K562 (cell line): Measurements from ENCODE around the gene MKS1. TPM values are rescaled to one million over a fixed set of nuclear protein-coding genes. Genes with fewer than 3 reads are reported as not detected.

Experiments
- ATAC-seq: fragments of 200-7000 bp; cut with Tn5 transposase; 3 replicates; pipeline ENCODE4 v1.9.1; 2020; ENCODE audit warnings: moderate library complexity
- BruUV-seq: library from RNA; stranded (reverse); fragments of 400-500 nt; replicated peaks from 2 replicates; lab custom pipeline; 2021; lab: Mats Ljungman, UMichigan
- CTCF ChIA-PET: fragments of 300-600 bp; formaldehyde crosslinking; extraction: SDS; loops from one replicate; lab custom pipeline; 2021; ENCODE audit warnings: low intra/inter-chr PET ratio; lab: Yijun Ruan, JAX
- POLR2A ChIA-PET: fragments of 300-600, 350-650 bp; sonication (Branson Sonifier 250); formaldehyde crosslinking; extraction: SDS; loops from one replicate; lab custom pipeline; 2021; ENCODE audit warnings: antibody characterized with exemption, inconsistent platforms; lab: Yijun Ruan, JAX
- DNase-seq, 4 experiments: peaks; one replicate each; pipeline versions ENCODE4 v3.0.0 to v3.0.0-alpha.2; 2011 to 2018; ENCODE audit warnings: low spot score in 3 of 4, mixed read lengths in 3 of 4; ENCODE audit errors: extremely low read depth in 1 of 4
- FAIRE-seq: peaks from 2 replicates; lab custom pipeline; 2011; peaks lifted over from hg19 to GRCh38; lab: Jason Lieb, UNC
- H2AFZ ChIP-seq: 2 replicates; pipeline ENCODE4 v1.6.0; 2011; ENCODE audit warnings: low read depth, low read length, control low read depth, inconsistent platforms
- H3K27ac ChIP-seq: fragments of 200-600 bp; 3 replicates; pipeline ENCODE4 v1.8.0; 2011; ENCODE audit warnings: low read depth, mild to moderate bottlenecking, control low read depth, inconsistent platforms, low read length, moderate library complexity, mixed read lengths; ENCODE audit errors: extremely low read depth
- H3K27me3 ChIP-seq, 2 experiments: fragments of 300-600 bp in 1 of 2; 2 replicates in 1 of 2; 3 replicates in 1 of 2; pipeline versions ENCODE4 v1.6.0 to v1.8.0; 2011; ENCODE audit warnings: inconsistent platforms in 2 of 2, low read length in 2 of 2, mild to moderate bottlenecking in 1 of 2, mixed read lengths in 1 of 2, moderate library complexity in 1 of 2; ENCODE audit not compliant: control insufficient read depth in 2 of 2, insufficient read depth in 2 of 2
- H3K36me3 ChIP-seq: fragments of 300-600 bp; 3 replicates; pipeline ENCODE4 v1.8.0; 2011; ENCODE audit warnings: mild to moderate bottlenecking, low read length, inconsistent platforms; ENCODE audit not compliant: control insufficient read depth, insufficient read depth
- H3K4me1 ChIP-seq, 2 experiments: fragments of 200-600 bp in 1 of 2; replicated peaks in 1 of 2; 2 replicates in 1 of 2; 3 replicates in 1 of 2; pipeline versions ENCODE4 v1.5.1 to v1.8.0; 2011; ENCODE audit warnings: inconsistent platforms in 2 of 2, low read length in 2 of 2, mild to moderate bottlenecking in 1 of 2, mixed read lengths in 1 of 2, moderate library complexity in 1 of 2; ENCODE audit not compliant: control insufficient read depth in 2 of 2, insufficient read depth in 2 of 2
- H3K4me2 ChIP-seq: 2 replicates; pipeline ENCODE4 v1.6.1; 2011; ENCODE audit warnings: low read length, control low read depth, inconsistent platforms, mixed read lengths; ENCODE audit not compliant: insufficient read depth
- H3K4me3 ChIP-seq: fragments of 200-600 bp; sonication (generic), shearing (Covaris generic); 2 replicates; pipeline ENCODE4 v1.5.1; 2016; ENCODE audit warnings: control low read depth, inconsistent platforms
- H3K79me2 ChIP-seq: fragments of 200-600 bp; 3 replicates; pipeline ENCODE4 v1.8.0; 2011; ENCODE audit warnings: low read length, inconsistent platforms; ENCODE audit not compliant: control insufficient read depth, insufficient read depth
- H3K9ac ChIP-seq, 2 experiments: 2 replicates each; pipeline versions ENCODE4 v1.6.0 to v1.6.1; 2011; ENCODE audit warnings: low read depth in 2 of 2, low read length in 2 of 2, control low read depth in 1 of 2, inconsistent platforms in 1 of 2, mild to moderate bottlenecking in 1 of 2, mixed read lengths in 1 of 2; ENCODE audit not compliant: insufficient read depth in 1 of 2
- H3K9me1 ChIP-seq: one replicate; pipeline ENCODE4 v1.6.0; 2011; ENCODE audit warnings: inconsistent platforms, mild to moderate bottlenecking, low read length, moderate library complexity; ENCODE audit not compliant: control insufficient read depth, insufficient read depth
- H3K9me3 ChIP-seq: replicated peaks from 2 replicates; pipeline ENCODE4 v1.5.1; 2011; ENCODE audit warnings: low read depth, low read length, inconsistent platforms; ENCODE audit not compliant: control insufficient read depth, insufficient read depth
- H4K20me1 ChIP-seq: replicated peaks from 2 replicates; pipeline ENCODE4 v1.6.1; 2011; ENCODE audit warnings: low read length, inconsistent platforms, mixed read lengths; ENCODE audit not compliant: control insufficient read depth, insufficient read depth
- C11orf30 ChIP-seq: fragments of 450-650 bp; IDR thresholded peaks from 2 replicates; pipeline ENCODE4 v1.6.1; 2016; ENCODE audit warnings: low read depth, mild to moderate bottlenecking
- FOS ChIP-seq: IDR thresholded peaks from 3 replicates; pipeline ENCODE4 v1.6.1; 2011; ENCODE audit not compliant: insufficient read length; ENCODE audit errors: extremely low read depth
- HDAC6 ChIP-seq: IDR thresholded peaks from 2 replicates; pipeline ENCODE4 v1.6.1; 2012; ENCODE audit warnings: low read depth, mild to moderate bottlenecking, control low read depth, inconsistent platforms, low read length, moderate library complexity
- HSF4 ChIP-seq: fragments of 250-450 bp; sonication (Bioruptor Pico); IDR thresholded peaks from 2 replicates; pipeline ENCODE4 v2.1.2; 2022; ENCODE audit warnings: mild to moderate bottlenecking, moderate library complexity, borderline replicate concordance
- NRF1 ChIP-seq, 2 experiments: fragments of 450-650 bp; IDR thresholded peaks in 1 of 2; conservative IDR thresholded peaks in 1 of 2; 2 replicates each; pipeline ENCODE4 v1.6.1; 2014; ENCODE audit warnings: mild to moderate bottlenecking in 2 of 2
- SOX6 ChIP-seq: fragments of 450-650 bp; IDR thresholded peaks from 2 replicates; pipeline ENCODE4 v1.6.1; 2014; ENCODE audit warnings: mild to moderate bottlenecking
- ZEB2 ChIP-seq: fragments of 450-650 bp; IDR thresholded peaks from 2 replicates; pipeline ENCODE4 v1.6.1; 2016
- WGBS: fragments of 100-300 bp; shearing (Covaris generic); methylation state at CpG from one replicate; pipeline ENCODE4 v1.1.6; 2016; ENCODE audit warnings: low coverage, mixed read lengths; ENCODE audit not compliant: insufficient coverage; ENCODE audit errors: missing lambda C conversion rate; 5-methylcytosine and 5-hydroxymethylcytosine counted together
- in situ Hi-C: fragments of 300-500 bp; cut with MboI; formaldehyde crosslinking; loops from 4 replicates; pipeline ENCODE4 v1.15.0; 2018; ENCODE audit warnings: inconsistent platforms, mixed read lengths
- intact Hi-C: fragments of 100-400 bp; cut with micrococcal nuclease; formaldehyde crosslinking; loops from 2 replicates; pipeline ENCODE4 v1.14.2; 2022
- polyA plus RNA-seq, 8 experiments: library from polyadenylated mRNA; depleted of rRNA in 4 of 8; stranded (reverse) in 5 of 8; unstranded in 3 of 8; fragments of >200 nt; fragmentation: Nextera tagmentation in 2 of 8; fragmentation: Illumina TruSeq in 1 of 8; extraction: Ambion mirVana in 2 of 8; extraction: Trizol in 1 of 8; gene quantifications; 2 replicates each; pipeline versions ENCODE4 v1.2.1 to v1.2.3, GENCODE V29; 2011 to 2014; ENCODE audit warnings: inconsistent platforms in 1 of 8, missing spikeins in 1 of 8
- total RNA-seq, 7 experiments: library from RNA; depleted of rRNA in 6 of 7; stranded (reverse); fragments of >200 nt in 6 of 7; fragmentation: Illumina TruSeq in 2 of 7; extraction: Trizol in 2 of 7; gene quantifications; 2 replicates each; pipeline versions ENCODE4 v1.2.1 to v1.2.3, GENCODE V29; 2011 to 2021; ENCODE audit warnings: low replicate concordance in 1 of 7
- TF ChIP-seq, protein P1 (sequence below): fragments of 250-450 bp; sonication (Bioruptor Pico); IDR thresholded peaks from 2 replicates; pipeline ENCODE4 v1.8.0; 2022; ENCODE audit warnings: moderate library complexity, mild to moderate bottlenecking, inconsistent platforms
- TF ChIP-seq, protein P2 (sequence below): fragments of 250-450 bp; sonication (Bioruptor Pico); IDR thresholded peaks from 2 replicates; pipeline ENCODE4 v1.5.0; 2021
- TF ChIP-seq, protein P3 (sequence below): fragments of 200-600 bp; sonication (generic); IDR thresholded peaks from one replicate; pipeline ENCODE4 v1.6.1; 2012; ENCODE audit warnings: mild to moderate bottlenecking, low read depth, low read length, inconsistent platforms

Gene MKS1
- total and polyA plus RNA-seq, 9 of the 15 experiments (the other 6 are each of a cell fraction or from before 2014, with no cell fraction given): 16.3 to 31.0 (median 25.9) TPM

DNA sequence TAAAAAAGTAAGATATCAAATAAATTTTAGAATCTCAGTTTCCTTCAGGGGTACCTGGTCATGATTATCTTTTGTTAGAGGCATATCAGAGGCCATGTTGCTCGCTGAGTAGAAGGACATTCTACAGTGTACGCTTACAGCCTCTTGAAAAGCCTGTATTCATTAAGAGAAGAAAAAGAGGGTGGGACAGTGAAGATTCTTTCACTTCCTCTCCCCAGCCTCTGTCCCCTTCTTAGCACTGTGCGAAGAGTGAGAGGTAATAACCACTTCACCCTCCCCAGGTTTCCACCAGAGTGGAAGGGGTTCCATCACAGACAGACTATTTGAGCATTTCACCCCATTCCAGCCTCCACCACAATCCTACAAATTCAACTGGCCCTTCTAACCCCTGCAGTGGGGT lies 14.5 kb upstream of the MKS1 start:
- no peaks in the 10 kb centered on the region for H3K36me3 ChIP-seq
- no peak overlapping the region for H3K4me2 ChIP-seq
- POLR2A ChIA-PET: no interaction called here
- no peak overlapping the region for H2AFZ ChIP-seq
- peaks cover 0 to 14% of the 10 kb centered on the region in 2 experiments; a peak in 3 of 5 replicates for H3K4me1 ChIP-seq
- ATAC-seq: no peak
- H3K9me1 ChIP-seq: no peaks in the 10 kb centered on the region
- 36% methylated on average over 3 of the region's 3 CpGs for WGBS
- FAIRE-seq: no peak
- peaks cover 0 to 9% of the 10 kb centered on the region in 2 experiments; a peak in 2 of 5 replicates for H3K27me3 ChIP-seq
- H3K27ac ChIP-seq: no peak overlapping the region
- BruUV-seq: no TSS peak
- DNase-seq: no peak
- H3K9me3 ChIP-seq: no peaks in the 10 kb centered on the region
- in situ Hi-C loops: no loop called here
- no peaks in the 10 kb centered on the region for H3K79me2 ChIP-seq
- intact Hi-C loops: no loop called here
- no peak overlapping the region for H3K4me3 ChIP-seq
- CTCF ChIA-PET: no interaction called here
- no peaks in the 10 kb centered on the region for H4K20me1 ChIP-seq
- H3K9ac ChIP-seq: no peak overlapping the region
- TF ChIP-seq C11orf30 (no peak), NRF1 (conservative IDR thresholded peaks at IDR 0.05 in 1 of 2, IDR thresholded peaks at IDR 0.05 in 1 of 2) (no peak), SOX6 (no peak), ZEB2 (no peak), FOS (no peak), HDAC6 (no peak), HSF4 (CRISPR knock-in tag) (no peak)
- TF ChIP-seq, protein P1, sequence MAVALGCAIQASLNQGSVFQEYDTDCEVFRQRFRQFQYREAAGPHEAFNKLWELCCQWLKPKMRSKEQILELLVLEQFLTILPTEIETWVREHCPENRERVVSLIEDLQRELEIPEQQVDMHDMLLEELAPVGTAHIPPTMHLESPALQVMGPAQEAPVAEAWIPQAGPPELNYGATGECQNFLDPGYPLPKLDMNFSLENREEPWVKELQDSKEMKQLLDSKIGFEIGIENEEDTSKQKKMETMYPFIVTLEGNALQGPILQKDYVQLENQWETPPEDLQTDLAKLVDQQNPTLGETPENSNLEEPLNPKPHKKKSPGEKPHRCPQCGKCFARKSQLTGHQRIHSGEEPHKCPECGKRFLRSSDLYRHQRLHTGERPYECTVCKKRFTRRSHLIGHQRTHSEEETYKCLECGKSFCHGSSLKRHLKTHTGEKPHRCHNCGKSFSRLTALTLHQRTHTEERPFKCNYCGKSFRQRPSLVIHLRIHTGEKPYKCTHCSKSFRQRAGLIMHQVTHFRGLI (CRISPR knock-in tag): no peak
- TF ChIP-seq, protein P2, sequence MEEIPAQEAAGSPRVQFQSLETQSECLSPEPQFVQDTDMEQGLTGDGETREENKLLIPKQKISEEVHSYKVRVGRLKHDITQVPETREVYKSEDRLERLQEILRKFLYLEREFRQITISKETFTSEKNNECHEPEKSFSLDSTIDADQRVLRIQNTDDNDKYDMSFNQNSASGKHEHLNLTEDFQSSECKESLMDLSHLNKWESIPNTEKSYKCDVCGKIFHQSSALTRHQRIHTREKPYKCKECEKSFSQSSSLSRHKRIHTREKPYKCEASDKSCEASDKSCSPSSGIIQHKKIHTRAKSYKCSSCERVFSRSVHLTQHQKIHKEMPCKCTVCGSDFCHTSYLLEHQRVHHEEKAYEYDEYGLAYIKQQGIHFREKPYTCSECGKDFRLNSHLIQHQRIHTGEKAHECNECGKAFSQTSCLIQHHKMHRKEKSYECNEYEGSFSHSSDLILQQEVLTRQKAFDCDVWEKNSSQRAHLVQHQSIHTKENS (CRISPR knock-in tag): no peak
- TF ChIP-seq, protein P3, sequence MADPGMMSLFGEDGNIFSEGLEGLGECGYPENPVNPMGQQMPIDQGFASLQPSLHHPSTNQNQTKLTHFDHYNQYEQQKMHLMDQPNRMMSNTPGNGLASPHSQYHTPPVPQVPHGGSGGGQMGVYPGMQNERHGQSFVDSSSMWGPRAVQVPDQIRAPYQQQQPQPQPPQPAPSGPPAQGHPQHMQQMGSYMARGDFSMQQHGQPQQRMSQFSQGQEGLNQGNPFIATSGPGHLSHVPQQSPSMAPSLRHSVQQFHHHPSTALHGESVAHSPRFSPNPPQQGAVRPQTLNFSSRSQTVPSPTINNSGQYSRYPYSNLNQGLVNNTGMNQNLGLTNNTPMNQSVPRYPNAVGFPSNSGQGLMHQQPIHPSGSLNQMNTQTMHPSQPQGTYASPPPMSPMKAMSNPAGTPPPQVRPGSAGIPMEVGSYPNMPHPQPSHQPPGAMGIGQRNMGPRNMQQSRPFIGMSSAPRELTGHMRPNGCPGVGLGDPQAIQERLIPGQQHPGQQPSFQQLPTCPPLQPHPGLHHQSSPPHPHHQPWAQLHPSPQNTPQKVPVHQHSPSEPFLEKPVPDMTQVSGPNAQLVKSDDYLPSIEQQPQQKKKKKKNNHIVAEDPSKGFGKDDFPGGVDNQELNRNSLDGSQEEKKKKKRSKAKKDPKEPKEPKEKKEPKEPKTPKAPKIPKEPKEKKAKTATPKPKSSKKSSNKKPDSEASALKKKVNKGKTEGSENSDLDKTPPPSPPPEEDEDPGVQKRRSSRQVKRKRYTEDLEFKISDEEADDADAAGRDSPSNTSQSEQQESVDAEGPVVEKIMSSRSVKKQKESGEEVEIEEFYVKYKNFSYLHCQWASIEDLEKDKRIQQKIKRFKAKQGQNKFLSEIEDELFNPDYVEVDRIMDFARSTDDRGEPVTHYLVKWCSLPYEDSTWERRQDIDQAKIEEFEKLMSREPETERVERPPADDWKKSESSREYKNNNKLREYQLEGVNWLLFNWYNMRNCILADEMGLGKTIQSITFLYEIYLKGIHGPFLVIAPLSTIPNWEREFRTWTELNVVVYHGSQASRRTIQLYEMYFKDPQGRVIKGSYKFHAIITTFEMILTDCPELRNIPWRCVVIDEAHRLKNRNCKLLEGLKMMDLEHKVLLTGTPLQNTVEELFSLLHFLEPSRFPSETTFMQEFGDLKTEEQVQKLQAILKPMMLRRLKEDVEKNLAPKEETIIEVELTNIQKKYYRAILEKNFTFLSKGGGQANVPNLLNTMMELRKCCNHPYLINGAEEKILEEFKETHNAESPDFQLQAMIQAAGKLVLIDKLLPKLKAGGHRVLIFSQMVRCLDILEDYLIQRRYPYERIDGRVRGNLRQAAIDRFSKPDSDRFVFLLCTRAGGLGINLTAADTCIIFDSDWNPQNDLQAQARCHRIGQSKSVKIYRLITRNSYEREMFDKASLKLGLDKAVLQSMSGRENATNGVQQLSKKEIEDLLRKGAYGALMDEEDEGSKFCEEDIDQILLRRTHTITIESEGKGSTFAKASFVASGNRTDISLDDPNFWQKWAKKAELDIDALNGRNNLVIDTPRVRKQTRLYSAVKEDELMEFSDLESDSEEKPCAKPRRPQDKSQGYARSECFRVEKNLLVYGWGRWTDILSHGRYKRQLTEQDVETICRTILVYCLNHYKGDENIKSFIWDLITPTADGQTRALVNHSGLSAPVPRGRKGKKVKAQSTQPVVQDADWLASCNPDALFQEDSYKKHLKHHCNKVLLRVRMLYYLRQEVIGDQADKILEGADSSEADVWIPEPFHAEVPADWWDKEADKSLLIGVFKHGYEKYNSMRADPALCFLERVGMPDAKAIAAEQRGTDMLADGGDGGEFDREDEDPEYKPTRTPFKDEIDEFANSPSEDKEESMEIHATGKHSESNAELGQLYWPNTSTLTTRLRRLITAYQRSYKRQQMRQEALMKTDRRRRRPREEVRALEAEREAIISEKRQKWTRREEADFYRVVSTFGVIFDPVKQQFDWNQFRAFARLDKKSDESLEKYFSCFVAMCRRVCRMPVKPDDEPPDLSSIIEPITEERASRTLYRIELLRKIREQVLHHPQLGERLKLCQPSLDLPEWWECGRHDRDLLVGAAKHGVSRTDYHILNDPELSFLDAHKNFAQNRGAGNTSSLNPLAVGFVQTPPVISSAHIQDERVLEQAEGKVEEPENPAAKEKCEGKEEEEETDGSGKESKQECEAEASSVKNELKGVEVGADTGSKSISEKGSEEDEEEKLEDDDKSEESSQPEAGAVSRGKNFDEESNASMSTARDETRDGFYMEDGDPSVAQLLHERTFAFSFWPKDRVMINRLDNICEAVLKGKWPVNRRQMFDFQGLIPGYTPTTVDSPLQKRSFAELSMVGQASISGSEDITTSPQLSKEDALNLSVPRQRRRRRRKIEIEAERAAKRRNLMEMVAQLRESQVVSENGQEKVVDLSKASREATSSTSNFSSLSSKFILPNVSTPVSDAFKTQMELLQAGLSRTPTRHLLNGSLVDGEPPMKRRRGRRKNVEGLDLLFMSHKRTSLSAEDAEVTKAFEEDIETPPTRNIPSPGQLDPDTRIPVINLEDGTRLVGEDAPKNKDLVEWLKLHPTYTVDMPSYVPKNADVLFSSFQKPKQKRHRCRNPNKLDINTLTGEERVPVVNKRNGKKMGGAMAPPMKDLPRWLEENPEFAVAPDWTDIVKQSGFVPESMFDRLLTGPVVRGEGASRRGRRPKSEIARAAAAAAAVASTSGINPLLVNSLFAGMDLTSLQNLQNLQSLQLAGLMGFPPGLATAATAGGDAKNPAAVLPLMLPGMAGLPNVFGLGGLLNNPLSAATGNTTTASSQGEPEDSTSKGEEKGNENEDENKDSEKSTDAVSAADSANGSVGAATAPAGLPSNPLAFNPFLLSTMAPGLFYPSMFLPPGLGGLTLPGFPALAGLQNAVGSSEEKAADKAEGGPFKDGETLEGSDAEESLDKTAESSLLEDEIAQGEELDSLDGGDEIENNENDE: no peak
